GM12878 (cell line): ENCODE data around the gene CSRP2. TPM values are rescaled to one million over a fixed set of nuclear protein-coding genes. Genes with fewer than 3 reads are reported as not detected.

ENCODE experiments used
- ATAC-seq: fragments of 200-7000 bp; cut with Tn5 transposase; 3 replicates; pipeline ENCODE4 v1.9.1; 2020; ENCODE audit warnings: mild to moderate bottlenecking, moderate library complexity
- BruUV-seq: library from RNA; stranded (reverse); fragments of 400-500 nt; replicated peaks from 2 replicates; lab custom pipeline; 2021; lab: Mats Ljungman, UMichigan
- CTCF ChIA-PET: fragments of 300-600 bp; sonication (Branson Sonifier 250); formaldehyde crosslinking; extraction: SDS; loops from one replicate; lab custom pipeline; 2021; ENCODE audit warnings: inconsistent platforms; lab: Yijun Ruan, JAX
- POLR2A ChIA-PET: fragments of 350-600 bp; formaldehyde crosslinking; extraction: SDS; loops from one replicate; lab custom pipeline; 2021; ENCODE audit warnings: inconsistent platforms; lab: Charles Lee
- RAD21 ChIA-PET: fragments of 300-600 bp; sonication (Branson Sonifier 250); formaldehyde crosslinking; loops from one replicate; lab custom pipeline; 2023; ENCODE audit warnings: antibody characterized with exemption; ENCODE audit not compliant: unreplicated experiment; lab: Charles Lee
- SMC1A ChIA-PET: fragments of 300-600 bp; sonication (Branson Sonifier 250); formaldehyde crosslinking; loops from one replicate; lab custom pipeline; 2023; ENCODE audit not compliant: unreplicated experiment, uncharacterized antibody; lab: Charles Lee
- DNase-seq: peaks from one replicate; pipeline ENCODE4 v3.0.0-alpha.2; 2011; ENCODE audit warnings: low read depth, low spot score
- FAIRE-seq: peaks from 3 replicates; lab custom pipeline; 2011; peaks lifted over from hg19 to GRCh38; lab: Jason Lieb, UNC
- H2AFZ ChIP-seq: 2 replicates; pipeline ENCODE4 v1.6.0; 2011; ENCODE audit warnings: low read depth, low read length, control low read depth; ENCODE audit not compliant: control insufficient read depth
- H3K27ac ChIP-seq: 2 replicates; pipeline ENCODE4 v1.5.1; 2011; ENCODE audit warnings: control low read depth; ENCODE audit not compliant: control insufficient read depth, insufficient read depth
- H3K27me3 ChIP-seq, 2 experiments: replicated peaks in 1 of 2; 2 replicates each; pipeline versions ENCODE4 v1.6.0 to v1.6.1; 2011; ENCODE audit warnings: low read length in 1 of 2; ENCODE audit not compliant: control insufficient read depth in 2 of 2, insufficient read depth in 2 of 2
- H3K36me3 ChIP-seq, 2 experiments: 2 replicates each; pipeline ENCODE4 v1.5.1; 2011; ENCODE audit warnings: low read length in 1 of 2; ENCODE audit not compliant: control insufficient read depth in 2 of 2, insufficient read depth in 2 of 2
- H3K4me1 ChIP-seq: 2 replicates; pipeline ENCODE4 v1.6.1; 2011; ENCODE audit warnings: mild to moderate bottlenecking, low read length, moderate library complexity, mixed read lengths; ENCODE audit not compliant: control insufficient read depth, insufficient read depth
- H3K4me2 ChIP-seq: 2 replicates; pipeline ENCODE4 v1.6.0; 2011; ENCODE audit warnings: control low read depth; ENCODE audit not compliant: control insufficient read depth, insufficient read depth
- H3K4me3 ChIP-seq: fragments of 200-600 bp; sonication (generic); 2 replicates; pipeline ENCODE4 v1.5.1; 2016
- H3K79me2 ChIP-seq: 2 replicates; pipeline ENCODE4 v1.6.0; 2011; ENCODE audit warnings: low read length; ENCODE audit not compliant: control insufficient read depth, insufficient read depth
- H3K9ac ChIP-seq: 2 replicates; pipeline ENCODE4 v1.8.0; 2011; ENCODE audit warnings: low read length, control low read depth, mixed read lengths; ENCODE audit not compliant: control insufficient read depth, insufficient read depth
- H3K9me3 ChIP-seq: replicated peaks from 3 replicates; pipeline ENCODE4 v1.5.1; 2011; ENCODE audit warnings: mild to moderate bottlenecking, low read length; ENCODE audit not compliant: control insufficient read depth, insufficient read depth
- H4K20me1 ChIP-seq: 2 replicates; pipeline ENCODE4 v1.6.0; 2011; ENCODE audit not compliant: control insufficient read depth, insufficient read depth
- BCL11A ChIP-seq: IDR thresholded peaks from 2 replicates; pipeline ENCODE4 v1.6.1; 2011; ENCODE audit warnings: low read depth, low read length
- CBX5 ChIP-seq: sonication (generic); IDR thresholded peaks from 2 replicates; pipeline ENCODE4 v1.6.1; 2016; ENCODE audit warnings: low read depth, moderate library complexity, mild to moderate bottlenecking, inconsistent platforms
- CEBPB ChIP-seq, 2 experiments: fragments of 150-350 bp in 1 of 2; IDR thresholded peaks; 2 replicates each; pipeline ENCODE4 v1.6.1; 2012 to 2014; ENCODE audit warnings: low read depth in 2 of 2, low read length in 2 of 2, borderline replicate concordance in 1 of 2, inconsistent platforms in 1 of 2
- CTCF ChIP-seq, 3 experiments: IDR thresholded peaks in 2 of 3; conservative IDR thresholded peaks in 1 of 3; 2 replicates each; pipeline ENCODE4 v1.5.1; 2011; ENCODE audit warnings: low read depth in 3 of 3, low read length in 3 of 3, mild to moderate bottlenecking in 3 of 3, control low read depth in 2 of 3, moderate library complexity in 2 of 3, inconsistent platforms in 1 of 3, mixed read lengths in 1 of 3; ENCODE audit not compliant: control insufficient read depth in 2 of 3, insufficient read depth in 1 of 3; ENCODE audit errors: extremely low read depth in 1 of 3
- EED ChIP-seq: sonication (generic); IDR thresholded peaks from 2 replicates; pipeline ENCODE4 v1.6.1; 2016; ENCODE audit warnings: antibody characterized with exemption, low read depth
- EZH2 ChIP-seq: IDR thresholded peaks from 2 replicates; pipeline ENCODE4 v1.6.1; 2012; ENCODE audit warnings: low read depth, mild to moderate bottlenecking, control low read depth, inconsistent platforms, low read length, borderline replicate concordance; ENCODE audit not compliant: control insufficient read depth
- IRF4 ChIP-seq: IDR thresholded peaks from 2 replicates; pipeline ENCODE4 v1.6.1; 2011; ENCODE audit warnings: low read depth, low read length
- LARP7 ChIP-seq: fragments of 450-650 bp; IDR thresholded peaks from 2 replicates; pipeline ENCODE4 v1.6.1; 2017; ENCODE audit warnings: mild to moderate bottlenecking
- MEF2A ChIP-seq: IDR thresholded peaks from 2 replicates; pipeline ENCODE4 v1.6.1; 2011; ENCODE audit warnings: low read depth, mild to moderate bottlenecking, low read length, moderate library complexity; ENCODE audit not compliant: insufficient read depth
- RAD21 ChIP-seq: IDR thresholded peaks from 2 replicates; pipeline ENCODE4 v1.6.1; 2011; ENCODE audit warnings: mild to moderate bottlenecking, low read depth, low read length, moderate library complexity; ENCODE audit not compliant: insufficient read depth
- RAD51 ChIP-seq: fragments of 450-650 bp; IDR thresholded peaks from 2 replicates; pipeline ENCODE4 v1.6.1; 2016; ENCODE audit warnings: moderate library complexity, mild to moderate bottlenecking, inconsistent platforms
- SMAD1 ChIP-seq: fragments of 450-650 bp; IDR thresholded peaks from 2 replicates; pipeline ENCODE4 v1.6.1; 2018; ENCODE audit warnings: mild to moderate bottlenecking, low read depth; ENCODE audit not compliant: partially characterized antibody
- SMC3 ChIP-seq: IDR thresholded peaks from 2 replicates; pipeline ENCODE4 v1.6.1; 2011; ENCODE audit warnings: low read length, improper control_type of control experiment, borderline replicate concordance
- TAF1 ChIP-seq: IDR thresholded peaks from 2 replicates; pipeline ENCODE4 v1.6.1; 2011; ENCODE audit warnings: mild to moderate bottlenecking, low read depth, low read length, borderline replicate concordance
- ZSCAN29 ChIP-seq: fragments of 450-650 bp; IDR thresholded peaks from 2 replicates; pipeline ENCODE4 v1.6.1; 2017; ENCODE audit warnings: mild to moderate bottlenecking, moderate library complexity
- WGBS: methylation state at CpG from one replicate; pipeline ENCODE4 v1.1.6; 2016; ENCODE audit warnings: low lambda C conversion rate; ENCODE audit not compliant: insufficient replicate concordance, insufficient coverage; ENCODE audit errors: missing lambda C conversion rate; 5-methylcytosine and 5-hydroxymethylcytosine counted together
- in situ Hi-C: fragments of 300-500 bp; cut with MboI; formaldehyde crosslinking; loops from 9 replicates; pipeline ENCODE4 v1.14.3; 2018; ENCODE audit warnings: mixed read lengths
- intact Hi-C: fragments of 100-400 bp; cut with micrococcal nuclease; formaldehyde crosslinking; loops from one replicate; pipeline ENCODE4 v1.14.2; 2022; ENCODE audit not compliant: unreplicated experiment
- polyA plus RNA-seq, 11 experiments: library from polyadenylated mRNA; depleted of rRNA in 4 of 11; unstranded in 6 of 11; stranded (reverse) in 5 of 11; fragments of >200 nt; fragmentation: Nextera tagmentation in 4 of 11; fragmentation: Illumina TruSeq in 1 of 11; extraction: Ambion mirVana in 4 of 11; extraction: Trizol in 1 of 11; gene quantifications; 1 replicate in 1 of 11; 2 replicates in 10 of 11; pipeline versions ENCODE4 v1.2.1 to v1.2.3, GENCODE V29; 2011 to 2016; ENCODE audit warnings: inconsistent platforms in 2 of 11, missing spikeins in 2 of 11, low read depth in 1 of 11
- total RNA-seq, 4 experiments: library from RNA; depleted of rRNA in 3 of 4; stranded (reverse); fragments of >200 nt in 3 of 4; fragmentation: Illumina TruSeq in 1 of 4; extraction: Trizol in 1 of 4; gene quantifications; 2 replicates each; pipeline versions ENCODE4 v1.2.1 to v1.2.3, GENCODE V29; 2013 to 2021
- TF ChIP-seq, protein P1 (sequence below): fragments of 150-350 bp; IDR thresholded peaks from 2 replicates; pipeline ENCODE4 v1.6.1; 2014; ENCODE audit warnings: mild to moderate bottlenecking, low read depth, low read length

The CSRP2 gene
- total and polyA plus RNA-seq, 10 of the 15 experiments (the other 5 are each of a cell fraction or from before 2014, with no cell fraction given) = 0.08 to 1.6 (median 0.52) TPM

GRCh38 chr12:76878899-76879709, at the start of gene CSRP2 (continued):
- 0 out of 2 replicates have a peak, but pooled peaks have one; percentile 16 for TF ChIP-seq EED
- TF ChIP-seq, all 136 proteins: peak for 9

DNA sequence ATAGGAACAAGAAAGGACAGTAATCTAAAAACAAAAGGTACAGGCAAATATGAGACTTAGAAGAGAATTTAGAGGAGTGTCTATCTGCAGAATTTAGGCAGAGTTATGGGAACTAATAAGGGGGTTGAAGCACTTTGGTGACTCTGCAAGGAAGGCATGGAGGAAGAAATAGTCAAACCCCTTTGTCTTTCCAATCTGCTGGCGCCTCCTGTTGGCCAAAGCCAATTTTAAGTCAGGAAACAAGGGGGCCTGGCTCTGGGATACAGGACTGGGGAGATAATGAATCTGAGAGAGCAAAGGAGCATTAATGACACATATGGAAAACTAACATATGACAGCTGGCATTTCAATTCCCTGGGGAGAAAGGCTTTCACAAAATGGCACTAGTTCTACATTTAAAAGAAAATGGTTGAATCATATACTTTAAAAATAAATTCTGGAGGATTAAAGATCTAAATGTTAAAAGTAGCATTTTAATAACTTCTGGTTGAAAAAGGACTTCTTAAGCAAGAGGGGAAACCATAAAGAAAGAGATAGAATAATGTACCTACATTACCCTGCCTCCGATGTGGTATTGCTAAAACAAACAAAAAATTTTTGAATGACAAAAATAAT, 48.5 kb upstream of the CSRP2 start:
- in situ Hi-C loops (no loop called here), intact Hi-C loops (loop anchor here (1.0 to 5.0 kb wide), 2 partner anchors 135 to 306 kb away; no protein-coding TSS in a partner anchor)
- H3K4me3 ChIP-seq = no peak overlapping the region
- SMC1A ChIA-PET = interaction anchor here (1.4 kb wide), 1 partner anchor 10 kb away, joined by 3 read pairs; no protein-coding TSS in a partner anchor
- H2AFZ ChIP-seq = no peak overlapping the region
- no peaks in the 10 kb centered on the region; a peak in 1 of 4 replicates for H3K27me3 ChIP-seq
- H4K20me1 ChIP-seq = no peaks in the 10 kb centered on the region
- no peaks in the 10 kb centered on the region for H3K79me2 ChIP-seq
- no peak for DNase-seq
- H3K27ac ChIP-seq = no peak overlapping the region
- H3K36me3 ChIP-seq = no peaks in the 10 kb centered on the region
- no peak overlapping the region for H3K4me2 ChIP-seq
- RAD21 ChIA-PET = no interaction called here
- ATAC-seq = peak; percentile 69
- H3K4me1 ChIP-seq = no peaks in the 10 kb centered on the region
- no peak for FAIRE-seq
- CTCF ChIA-PET = interaction anchor here (0.7 to 3.5 kb wide), 6 partner anchors 14 to 305 kb away, joined by 3 to 13 read pairs (median 3); no protein-coding TSS in a partner anchor
- no peaks in the 10 kb centered on the region for H3K9me3 ChIP-seq
- 46% methylated on average over 2 of the region's 2 CpGs for WGBS
- POLR2A ChIA-PET = no interaction called here
- no TSS peak for BruUV-seq
- H3K9ac ChIP-seq = no peak overlapping the region
- TF ChIP-seq LARP7 (no peak), BCL11A (no peak), MEF2A (no peak), CTCF (IDR thresholded peaks at IDR 0.05 in 2 of 3, conservative IDR thresholded peaks at IDR 0.05 in 1 of 3; ENCODE audit: control insufficient read depth in 2 of 3, extremely low read depth in 1 of 3, insufficient read depth in 1 of 3, low read depth in 3 of 3, low read length in 3 of 3) (peak; percentile 51 to 56 (median 54)), SMC3 (peak; percentile 50; the same call in 1 of the 2 replicates), SMAD1 (no peak), EZH2 (no peak), CEBPB (IDR thresholded peaks at IDR 0.05; ENCODE audit: borderline replicate concordance in 1 of 2, low read depth in 2 of 2, low read length in 2 of 2) (no peak), TAF1 (no peak), RAD51 (no peak), RAD21 (peak; percentile 74), CBX5 (no peak), IRF4 (no peak), ZSCAN29 (no peak)
- TF ChIP-seq, protein P1, sequence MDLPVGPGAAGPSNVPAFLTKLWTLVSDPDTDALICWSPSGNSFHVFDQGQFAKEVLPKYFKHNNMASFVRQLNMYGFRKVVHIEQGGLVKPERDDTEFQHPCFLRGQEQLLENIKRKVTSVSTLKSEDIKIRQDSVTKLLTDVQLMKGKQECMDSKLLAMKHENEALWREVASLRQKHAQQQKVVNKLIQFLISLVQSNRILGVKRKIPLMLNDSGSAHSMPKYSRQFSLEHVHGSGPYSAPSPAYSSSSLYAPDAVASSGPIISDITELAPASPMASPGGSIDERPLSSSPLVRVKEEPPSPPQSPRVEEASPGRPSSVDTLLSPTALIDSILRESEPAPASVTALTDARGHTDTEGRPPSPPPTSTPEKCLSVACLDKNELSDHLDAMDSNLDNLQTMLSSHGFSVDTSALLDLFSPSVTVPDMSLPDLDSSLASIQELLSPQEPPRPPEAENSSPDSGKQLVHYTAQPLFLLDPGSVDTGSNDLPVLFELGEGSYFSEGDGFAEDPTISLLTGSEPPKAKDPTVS = no peak
